Loucy (cell line): ENCODE results near the gene SPOCK2.

Experiments
- H2AFZ ChIP-seq: fragments of 200-600 bp; sonication (generic); 2 replicates; pipeline ENCODE4 v1.6.0; 2016; ENCODE audit warnings: antibody characterized with exemption, mild to moderate bottlenecking, low read length, moderate library complexity
- H3F3A ChIP-seq: fragments of 200-600 bp; 2 replicates; pipeline ENCODE4 v1.6.0; 2016; ENCODE audit warnings: antibody characterized with exemption, low read depth, mild to moderate bottlenecking
- H3K27me3 ChIP-seq: fragments of 200-600 bp; sonication (generic); 2 replicates; pipeline ENCODE4 v1.6.1; 2014; ENCODE audit warnings: low read length, mild to moderate bottlenecking; ENCODE audit not compliant: insufficient read depth, poor library complexity, severe bottlenecking
- H3K36me3 ChIP-seq: fragments of 200-600 bp; sonication (generic); 2 replicates; pipeline ENCODE4 v1.6.1; 2016; ENCODE audit warnings: low read length; ENCODE audit not compliant: insufficient read depth
- H3K4me1 ChIP-seq: fragments of 200-600 bp; sonication (generic); 2 replicates; pipeline ENCODE4 v1.5.1; 2014; ENCODE audit warnings: low read length, mild to moderate bottlenecking; ENCODE audit not compliant: insufficient read depth, poor library complexity, severe bottlenecking
- H3K4me2 ChIP-seq: fragments of 200-600 bp; sonication (generic); 2 replicates; pipeline ENCODE4 v1.6.0; 2014; ENCODE audit warnings: antibody characterized with exemption, low read length, low read depth, mild to moderate bottlenecking; ENCODE audit not compliant: poor library complexity, severe bottlenecking
- H3K4me3 ChIP-seq: fragments of 200-600 bp; sonication (generic); 2 replicates; pipeline ENCODE4 v1.5.1; 2014; ENCODE audit warnings: low read length, mild to moderate bottlenecking, mixed read lengths; ENCODE audit not compliant: poor library complexity, severe bottlenecking
- H3K79me2 ChIP-seq: fragments of 200-600 bp; sonication (generic); 2 replicates; pipeline ENCODE4 v1.6.1; 2014; ENCODE audit warnings: low read length; ENCODE audit not compliant: insufficient read depth
- H3K9ac ChIP-seq: fragments of 200-600 bp; sonication (generic); 2 replicates; pipeline ENCODE4 v1.6.0; 2014; ENCODE audit warnings: mild to moderate bottlenecking, low read depth, low read length, moderate library complexity; ENCODE audit not compliant: poor library complexity, severe bottlenecking
- H3K9me2 ChIP-seq: fragments of 200-600 bp; sonication (generic); replicated peaks from 2 replicates; pipeline ENCODE4 v1.6.1; 2016; ENCODE audit warnings: low read depth, low read length, mixed read lengths
- H3K9me3 ChIP-seq: fragments of 200-600 bp; sonication (generic); 2 replicates; pipeline ENCODE4 v1.6.1; 2014; ENCODE audit warnings: mild to moderate bottlenecking, antibody characterized with exemption, low read length, low read depth; ENCODE audit not compliant: insufficient read depth
- H4K20me1 ChIP-seq: fragments of 200-600 bp; sonication (generic); 2 replicates; pipeline ENCODE4 v1.6.0; 2014; ENCODE audit warnings: antibody characterized with exemption, low read length, mild to moderate bottlenecking; ENCODE audit not compliant: insufficient read depth, poor library complexity, severe bottlenecking
- CTCF ChIP-seq: fragments of 200-600 bp; sonication (generic); conservative IDR thresholded peaks from 2 replicates; pipeline ENCODE4 v1.5.1; 2014; ENCODE audit warnings: mild to moderate bottlenecking, antibody characterized with exemption, low read length
- EZH2phosphoT487 ChIP-seq: fragments of 200-600 bp; IDR thresholded peaks from 2 replicates; pipeline ENCODE4 v1.6.1; 2018; ENCODE audit warnings: antibody characterized with exemption, mild to moderate bottlenecking, moderate library complexity, borderline replicate concordance

The SPOCK2 gene

GRCh38 chr10:72065439-72066025 is 22.8 kb downstream of the SPOCK2 start:
- no peak overlapping the region for H2AFZ ChIP-seq
- H3K36me3 ChIP-seq: peaks cover 14% of the 10 kb centered on the region; the same call in 1 of the 2 replicates
- peaks cover 35% of the 10 kb centered on the region for H3K79me2 ChIP-seq
- no peaks in the 10 kb centered on the region for H3K9me3 ChIP-seq
- H3F3A ChIP-seq: no peaks in the 10 kb centered on the region
- H3K27me3 ChIP-seq: no peaks in the 10 kb centered on the region
- H3K9me2 ChIP-seq: no peaks in the 10 kb centered on the region
- H3K4me2 ChIP-seq: no peak overlapping the region
- TF ChIP-seq CTCF (no peak), EZH2phosphoT487 (no peak)
- H3K4me3 ChIP-seq: no peak overlapping the region
- H3K9ac ChIP-seq: no peak overlapping the region
- peaks cover 3% of the 10 kb centered on the region for H4K20me1 ChIP-seq
- H3K4me1 ChIP-seq: peaks cover 29% of the 10 kb centered on the region

- Histone ChIP-seq H3K27me3 (no peaks in the 10 kb centered on the region), H3K36me3 (peaks cover 14% of the 10 kb centered on the region; the same call in 1 of the 2 replicates), H3K9me3 (no peaks in the 10 kb centered on the region), H3K4me3 (no peak overlapping the region), H3K4me1 (peaks cover 14% of the 10 kb centered on the region), H2AFZ (no peak overlapping the region), H3K4me2 (no peak overlapping the region), H3K79me2 (peaks cover 21% of the 10 kb centered on the region), H3F3A (no peaks in the 10 kb centered on the region), H4K20me1 (peaks cover 3% of the 10 kb centered on the region), H3K9me2 (no peaks in the 10 kb centered on the region), H3K9ac (no peak overlapping the region)
- TF ChIP-seq EZH2phosphoT487: no peak
- TF ChIP-seq CTCF: no peak
These were observed 24.5 kb downstream of the SPOCK2 start for GRCh38 chr10:72063703-72064391.

- H3K9me3 ChIP-seq: no peaks in the 10 kb centered on the region
These were observed 25.3 kb downstream of the SPOCK2 start for GRCh38 chr10:72062832-72063702.

More at GRCh38 chr10:72062832-72063702, 25.3 kb downstream of the SPOCK2 start:
- no peak overlapping the region for H2AFZ ChIP-seq
- no peak overlapping the region for H3K4me3 ChIP-seq
- peaks cover 8% of the 10 kb centered on the region for H3K4me1 ChIP-seq
- peaks cover 13% of the 10 kb centered on the region; the same call in 1 of the 2 replicates for H3K79me2 ChIP-seq
- H4K20me1 ChIP-seq: peaks cover 3% of the 10 kb centered on the region
- TF ChIP-seq EZH2phosphoT487: no peak
- no peak for TF ChIP-seq CTCF
- H3K36me3 ChIP-seq: peaks cover 14% of the 10 kb centered on the region; the same call in 1 of the 2 replicates
- H3K9me2 ChIP-seq: no peaks in the 10 kb centered on the region
- H3K27me3 ChIP-seq: no peaks in the 10 kb centered on the region
- H3F3A ChIP-seq: no peaks in the 10 kb centered on the region
- H3K4me2 ChIP-seq: no peak overlapping the region
- H3K9ac ChIP-seq: no peak overlapping the region
